Measurements from ENCODE around the gene PDGFRB. TPM values are rescaled to one million over a fixed set of nuclear protein-coding genes. Genes with fewer than 3 reads are reported as not detected.

The PDGFRB gene
- total RNA-seq, 1 donor from 2014 or later = 2.3 TPM

GRCh38 chr5:150073677-150074076 is 82.0 kb downstream of the PDGFRB start:
- TF ChIP-seq, protein P1, sequence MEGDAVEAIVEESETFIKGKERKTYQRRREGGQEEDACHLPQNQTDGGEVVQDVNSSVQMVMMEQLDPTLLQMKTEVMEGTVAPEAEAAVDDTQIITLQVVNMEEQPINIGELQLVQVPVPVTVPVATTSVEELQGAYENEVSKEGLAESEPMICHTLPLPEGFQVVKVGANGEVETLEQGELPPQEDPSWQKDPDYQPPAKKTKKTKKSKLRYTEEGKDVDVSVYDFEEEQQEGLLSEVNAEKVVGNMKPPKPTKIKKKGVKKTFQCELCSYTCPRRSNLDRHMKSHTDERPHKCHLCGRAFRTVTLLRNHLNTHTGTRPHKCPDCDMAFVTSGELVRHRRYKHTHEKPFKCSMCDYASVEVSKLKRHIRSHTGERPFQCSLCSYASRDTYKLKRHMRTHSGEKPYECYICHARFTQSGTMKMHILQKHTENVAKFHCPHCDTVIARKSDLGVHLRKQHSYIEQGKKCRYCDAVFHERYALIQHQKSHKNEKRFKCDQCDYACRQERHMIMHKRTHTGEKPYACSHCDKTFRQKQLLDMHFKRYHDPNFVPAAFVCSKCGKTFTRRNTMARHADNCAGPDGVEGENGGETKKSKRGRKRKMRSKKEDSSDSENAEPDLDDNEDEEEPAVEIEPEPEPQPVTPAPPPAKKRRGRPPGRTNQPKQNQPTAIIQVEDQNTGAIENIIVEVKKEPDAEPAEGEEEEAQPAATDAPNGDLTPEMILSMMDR (IDR thresholded peaks at IDR 0.05; ENCODE audit: unreplicated experiment) = no peak
- no peaks in the 10 kb centered on the region for H3K4me1 Mint-ChIP-seq (ENCODE audit: low read depth)
- no peak for DNase-seq (ENCODE audit: low spot score, unreplicated experiment)

DNA sequence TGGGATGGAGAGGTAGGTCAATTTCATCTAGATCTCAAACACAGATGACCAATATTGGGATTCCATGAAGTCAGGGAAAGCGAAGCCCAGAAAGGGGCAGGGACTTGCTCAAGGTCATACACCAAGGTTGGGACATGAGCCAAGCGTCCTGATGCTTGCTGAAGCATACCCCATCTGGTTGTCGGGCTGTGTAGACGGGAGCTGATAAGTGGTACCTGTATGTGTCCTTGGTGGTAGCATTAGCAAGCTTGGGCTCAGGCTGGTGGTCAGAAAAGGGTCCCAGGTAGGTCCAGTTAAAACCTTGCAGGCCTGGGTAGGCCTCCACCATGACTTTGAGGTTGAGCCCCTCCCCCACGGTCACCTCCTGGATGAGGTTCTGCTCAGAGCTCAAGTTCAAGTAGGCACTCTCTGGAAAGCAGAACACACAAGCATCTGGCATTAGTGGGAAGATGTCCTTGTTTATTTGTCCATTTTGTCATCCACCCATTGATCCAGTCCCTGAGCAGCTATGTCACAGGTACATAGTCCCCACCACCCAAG is 82.5 kb downstream of the PDGFRB start:
- TF ChIP-seq, protein P1 (IDR thresholded peaks at IDR 0.05; ENCODE audit: unreplicated experiment) = no peak
- Mint-ChIP-seq H3K36me3 (ENCODE audit: insufficient read depth) (no peaks in the 10 kb centered on the region), H3K27me3 (peaks cover 7% of the 10 kb centered on the region), H3K27ac (no peak overlapping the region), H3K4me1 (ENCODE audit: low read depth) (no peaks in the 10 kb centered on the region), H3K9me3 (ENCODE audit: low read depth) (no peaks in the 10 kb centered on the region), H3K4me3 (ENCODE audit: low read depth) (no peak overlapping the region)
- DNase-seq (ENCODE audit: low spot score, unreplicated experiment) = no peak

More at GRCh38 chr5:150073677-150074076, 82.0 kb downstream of the PDGFRB start:
- Mint-ChIP-seq H3K36me3 (ENCODE audit: insufficient read depth) (no peaks in the 10 kb centered on the region), H3K9me3 (ENCODE audit: low read depth) (no peaks in the 10 kb centered on the region), H3K27ac (no peak overlapping the region), H3K27me3 (peaks cover 8% of the 10 kb centered on the region), H3K4me3 (ENCODE audit: low read depth) (no peak overlapping the region)

- Mint-ChIP-seq H3K27me3 (peaks cover 13% of the 10 kb centered on the region), H3K36me3 (ENCODE audit: insufficient read depth) (no peaks in the 10 kb centered on the region), H3K4me1 (ENCODE audit: low read depth) (no peaks in the 10 kb centered on the region), H3K9me3 (ENCODE audit: low read depth) (no peaks in the 10 kb centered on the region), H3K4me3 (ENCODE audit: low read depth) (no peak overlapping the region), H3K27ac (no peak overlapping the region)
- DNase-seq (ENCODE audit: low spot score, unreplicated experiment) = no peak
- TF ChIP-seq, protein P1 (IDR thresholded peaks at IDR 0.05; ENCODE audit: unreplicated experiment) = no peak
Measured at GRCh38 chr5:150070821-150071220, 84.8 kb downstream of the PDGFRB start.

DNA sequence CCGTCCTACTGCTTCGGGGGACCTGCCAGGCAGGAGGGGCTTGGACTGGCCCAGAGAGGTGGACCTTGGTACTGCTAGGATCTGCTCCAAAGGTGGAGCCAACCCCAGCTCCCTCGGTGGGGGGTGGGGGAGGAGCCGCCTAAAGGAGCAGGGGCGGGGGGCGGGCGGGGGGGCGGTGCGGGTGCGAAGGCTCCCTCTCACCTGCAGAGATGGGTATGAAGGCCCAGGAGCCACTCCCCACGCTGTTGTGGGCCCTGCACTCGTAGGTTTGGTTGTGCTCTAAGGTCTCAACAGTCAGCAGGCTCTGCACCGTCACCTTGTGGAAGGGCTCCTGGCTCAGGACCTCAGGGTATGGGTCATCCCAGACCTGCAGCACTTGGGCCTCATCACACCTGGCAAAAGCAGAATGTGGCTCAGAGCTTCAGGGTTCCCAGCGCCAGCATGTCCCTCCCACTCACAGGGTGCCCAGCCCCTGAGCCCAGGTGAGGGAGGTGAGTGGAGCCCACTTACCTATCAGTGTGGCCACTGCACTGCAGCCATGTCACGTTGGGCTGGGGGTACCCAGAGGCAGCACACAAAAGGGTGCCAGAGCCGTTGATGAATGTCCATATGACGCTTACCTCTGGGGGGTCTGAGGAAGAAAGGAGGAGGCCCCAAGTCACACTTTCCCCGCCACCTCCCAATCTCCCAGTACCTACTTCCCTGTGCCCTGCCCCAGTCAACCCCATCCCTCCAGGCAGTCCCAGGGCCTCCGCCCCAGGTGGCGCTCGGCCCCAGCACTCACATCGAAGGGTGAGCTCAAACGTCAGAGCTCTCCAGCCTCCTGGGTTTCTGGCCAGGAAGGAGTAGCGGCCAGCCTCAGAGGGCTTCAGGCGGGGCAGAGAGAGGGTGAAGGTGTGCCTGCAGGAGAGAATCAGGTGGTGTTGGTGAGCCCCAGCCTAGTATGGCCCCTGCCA is 85.7 kb downstream of the PDGFRB start:
- DNase-seq (ENCODE audit: low spot score, unreplicated experiment) = no peak
- Mint-ChIP-seq H3K27me3 (peaks cover 13% of the 10 kb centered on the region), H3K36me3 (ENCODE audit: insufficient read depth) (no peaks in the 10 kb centered on the region), H3K27ac (no peak overlapping the region), H3K9me3 (ENCODE audit: low read depth) (no peaks in the 10 kb centered on the region), H3K4me1 (ENCODE audit: low read depth) (no peaks in the 10 kb centered on the region), H3K4me3 (ENCODE audit: low read depth) (no peak overlapping the region)
- TF ChIP-seq, protein P1 (IDR thresholded peaks at IDR 0.05; ENCODE audit: unreplicated experiment) = no peak

GRCh38 chr5:150068961-150069645 is 86.5 kb downstream of the PDGFRB start:
- H3K36me3 Mint-ChIP-seq (ENCODE audit: insufficient read depth) = no peaks in the 10 kb centered on the region
- no peak for DNase-seq (ENCODE audit: low spot score, unreplicated experiment)
- TF ChIP-seq, protein P1 (IDR thresholded peaks at IDR 0.05; ENCODE audit: unreplicated experiment) = no peak
- no peaks in the 10 kb centered on the region for H3K9me3 Mint-ChIP-seq (ENCODE audit: low read depth)
- no peak overlapping the region for H3K27ac Mint-ChIP-seq
- peaks cover 13% of the 10 kb centered on the region for H3K27me3 Mint-ChIP-seq
- no peak overlapping the region for H3K4me3 Mint-ChIP-seq (ENCODE audit: low read depth)
- H3K4me1 Mint-ChIP-seq (ENCODE audit: low read depth) = no peaks in the 10 kb centered on the region

All from progenitor cell of endocrine pancreas (in vitro differentiated cells).